Retinal pigment epithelial cell (primary cell): ENCODE measurements around the gene SMIM31.

Experiments
- DNase-seq: peaks from one replicate; pipeline ENCODE4 v3.0.0-alpha.2; 2010; ENCODE audit warnings: low read depth
- H3K4me3 ChIP-seq: 2 replicates; pipeline ENCODE4 v1.5.1; 2011; ENCODE audit warnings: mild to moderate bottlenecking, low read length, control low read depth, moderate library complexity
- CTCF ChIP-seq: conservative IDR thresholded peaks from 2 replicates; pipeline ENCODE4 v1.5.1; 2011; ENCODE audit warnings: low read depth, low read length, control low read depth, inconsistent platforms

SMIM31 gene

GRCh38 chr4:164828955-164829354, 75.0 kb downstream of the SMIM31 start:
- H3K4me3 ChIP-seq, result no peak overlapping the region
- TF ChIP-seq CTCF, result no peak
- DNase-seq, result no peak

GRCh38 chr4:164846566-164846965, 92.6 kb downstream of the SMIM31 start:
- TF ChIP-seq CTCF, result no peak
- no peak overlapping the region for H3K4me3 ChIP-seq
- no peak for DNase-seq

- no peak for TF ChIP-seq CTCF
- no peak overlapping the region for H3K4me3 ChIP-seq
- no peak for DNase-seq
Measured at GRCh38 chr4:164847016-164847415, 93.1 kb downstream of the SMIM31 start.

- no peak for DNase-seq
- TF ChIP-seq CTCF, result no peak
- no peak overlapping the region for H3K4me3 ChIP-seq
Measured at GRCh38 chr4:164847967-164848649, 94.2 kb downstream of the SMIM31 start.
